HepG2 (cell line): ENCODE data around the gene BCAS3. TPM values are rescaled to one million over a fixed set of nuclear protein-coding genes. Genes with fewer than 3 reads are reported as not detected.

ENCODE experiments used
- ARID4A ChIP-seq: sonication (generic); formaldehyde crosslinking; IDR thresholded peaks from 2 replicates; pipeline ENCODE4 v1.5.0; 2020; ENCODE audit warnings: mild to moderate bottlenecking, missing genetic modification reagents, borderline replicate concordance
- CCDC6 ChIP-seq: sonication (generic); formaldehyde crosslinking; IDR thresholded peaks from 2 replicates; pipeline ENCODE4 v1.8.1; 2022; ENCODE audit warnings: mild to moderate bottlenecking, missing genetic modification reagents, moderate library complexity
- CSRNP2 ChIP-seq: sonication (generic); formaldehyde crosslinking; conservative IDR thresholded peaks from 2 replicates; pipeline ENCODE4 v1.8.0; 2022; ENCODE audit warnings: low read depth, missing genetic modification reagents
- E2F5 ChIP-seq: sonication (generic); formaldehyde crosslinking; conservative IDR thresholded peaks from 2 replicates; pipeline ENCODE4 v1.4.0; 2020; ENCODE audit warnings: missing genetic modification reagents
- ELK4 ChIP-seq: sonication (generic); formaldehyde crosslinking; IDR thresholded peaks from 2 replicates; pipeline ENCODE4 v1.9.0; 2021; ENCODE audit warnings: missing genetic modification reagents, borderline replicate concordance
- NBN ChIP-seq: fragments of 450-650 bp; conservative IDR thresholded peaks from 2 replicates; pipeline ENCODE4 v1.6.1; 2017
- NFYC ChIP-seq: IDR thresholded peaks from 2 replicates; pipeline ENCODE4 v1.6.1; 2016; ENCODE audit warnings: missing genetic modification reagents, missing compliant biosample characterization
- SMARCE1 ChIP-seq: fragments of 450-650 bp; IDR thresholded peaks from 2 replicates; pipeline ENCODE4 v1.6.1; 2017; ENCODE audit warnings: borderline replicate concordance
- ZHX2 ChIP-seq, 2 experiments: sonication (generic) in 1 of 2; formaldehyde crosslinking in 1 of 2; IDR thresholded peaks; 2 replicates each; pipeline versions ENCODE4 v1.6.1 to v1.9.0; 2014 to 2022; ENCODE audit warnings: antibody characterized with exemption in 1 of 2, borderline replicate concordance in 1 of 2, inconsistent platforms in 1 of 2, low read depth in 1 of 2, missing genetic modification reagents in 1 of 2
- ZNF101 ChIP-seq: sonication (generic); formaldehyde crosslinking; IDR thresholded peaks from 2 replicates; pipeline ENCODE4 v1.4.0; 2020; ENCODE audit warnings: mild to moderate bottlenecking, low read depth, missing genetic modification reagents, borderline replicate concordance
- ZNF556 ChIP-seq: sonication (generic); formaldehyde crosslinking; IDR thresholded peaks from 2 replicates; pipeline ENCODE4 v1.4.0; 2020; ENCODE audit warnings: mild to moderate bottlenecking, missing genetic modification reagents, borderline replicate concordance
- ZNF576 ChIP-seq: sonication (generic); formaldehyde crosslinking; IDR thresholded peaks from 2 replicates; pipeline ENCODE4 v1.4.0; 2020; ENCODE audit warnings: mild to moderate bottlenecking, missing genetic modification reagents
- ZSCAN25 ChIP-seq: sonication (generic); formaldehyde crosslinking; IDR thresholded peaks from 2 replicates; pipeline ENCODE4 v1.8.0; 2022; ENCODE audit warnings: mild to moderate bottlenecking, missing genetic modification reagents
- polyA plus RNA-seq, 8 experiments: library from polyadenylated mRNA; depleted of rRNA in 3 of 8; stranded (reverse) in 7 of 8; unstranded in 1 of 8; fragments of >200 nt; fragmentation: Illumina TruSeq in 4 of 8; extraction: Trizol in 4 of 8; gene quantifications; 2 replicates each; pipeline versions ENCODE4 v1.2.1 to v1.2.3, GENCODE V29; 2011 to 2016; ENCODE audit warnings: low read depth in 4 of 8, missing spikeins in 1 of 8, mixed read lengths in 1 of 8; ENCODE audit not compliant: insufficient read depth in 1 of 8
- total RNA-seq, 5 experiments: library from RNA; depleted of rRNA; stranded (reverse); fragments of >200 nt; fragmentation: Illumina TruSeq; extraction: Trizol; gene quantifications; 2 replicates each; pipeline ENCODE4 v1.2.3, GENCODE V29; 2016; ENCODE audit warnings: low read depth in 1 of 5

BCAS3 gene
- total and polyA plus RNA-seq, 2 of the 13 experiments (the other 11 are each of a cell fraction or from before 2014, with no cell fraction given) = 10.7 to 11.2 TPM

- TF ChIP-seq ZNF576 (CRISPR knock-in tag) = no peak
- peak; percentile 79 for TF ChIP-seq E2F5 (CRISPR knock-in tag)
- no peak; the same call in 1 of the 2 replicates for TF ChIP-seq ZSCAN25
- no peak for TF ChIP-seq SMARCE1
- no peak for TF ChIP-seq NBN
- peak; percentile 70; the same call in 1 of the 2 replicates for TF ChIP-seq ARID4A (CRISPR knock-in tag)
- TF ChIP-seq CCDC6 (CRISPR knock-in tag) = peak; percentile 73
- no peak for TF ChIP-seq ZNF101 (CRISPR knock-in tag)
- no peak; the same call in 1 of the 2 replicates for TF ChIP-seq NFYC (CRISPR knock-in tag)
- no peak for TF ChIP-seq ELK4 (CRISPR knock-in tag)
- TF ChIP-seq ZHX2 (IDR thresholded peaks at IDR 0.05; ENCODE audit: low read depth) = no peak
- no peak; the same call in 1 of the 2 replicates for TF ChIP-seq ZHX2 (CRISPR knock-in tag; IDR thresholded peaks at IDR 0.05; ENCODE audit: borderline replicate concordance)
- TF ChIP-seq ZNF556 = peak; percentile 70; the same call in 1 of the 2 replicates
- 0 out of 2 replicates have a peak, but pooled peaks have one; percentile 73 for TF ChIP-seq CSRNP2
Observed at GRCh38 chr17:61412143-61412859, 734.6 kb downstream of the BCAS3 start (continued).
